PFSK-1 (cell line): Measurements from ENCODE around the gene ZNF669.

Source experiments
- FOXP2 ChIP-seq: optimal IDR thresholded peaks from 2 replicates; pipeline ENCODE3; 2011; ENCODE audit warnings: borderline replicate concordance, control low read depth, inconsistent platforms; ENCODE audit not compliant: insufficient read depth; ENCODE audit errors: extremely low read length, extremely low read depth
- POLR2AphosphoS5 ChIP-seq: IDR thresholded peaks from 2 replicates; pipeline ENCODE4 v1.6.1; 2012; ENCODE audit warnings: low read depth, mild to moderate bottlenecking, control low read depth, low read length, moderate library complexity
- SIN3A ChIP-seq: IDR thresholded peaks from 2 replicates; pipeline ENCODE4 v1.6.1; 2012; ENCODE audit warnings: mild to moderate bottlenecking, low read length, moderate library complexity, borderline replicate concordance; ENCODE audit not compliant: insufficient read depth
- TAF1 ChIP-seq: IDR thresholded peaks from 2 replicates; pipeline ENCODE4 v1.6.1; 2012; ENCODE audit warnings: low read length, control low read depth, borderline replicate concordance; ENCODE audit not compliant: insufficient read depth
- TF ChIP-seq, protein P1 (sequence below), 2 experiments: IDR thresholded peaks; 2 replicates each; pipeline versions ENCODE4 v1.6.1 to v1.8.0; 2011 to 2012; ENCODE audit warnings: low read depth in 2 of 2, low read length in 2 of 2, control low read depth in 1 of 2, inconsistent platforms in 1 of 2, mild to moderate bottlenecking in 1 of 2, moderate library complexity in 1 of 2; ENCODE audit not compliant: insufficient read depth in 1 of 2

Gene ZNF669

DNA sequence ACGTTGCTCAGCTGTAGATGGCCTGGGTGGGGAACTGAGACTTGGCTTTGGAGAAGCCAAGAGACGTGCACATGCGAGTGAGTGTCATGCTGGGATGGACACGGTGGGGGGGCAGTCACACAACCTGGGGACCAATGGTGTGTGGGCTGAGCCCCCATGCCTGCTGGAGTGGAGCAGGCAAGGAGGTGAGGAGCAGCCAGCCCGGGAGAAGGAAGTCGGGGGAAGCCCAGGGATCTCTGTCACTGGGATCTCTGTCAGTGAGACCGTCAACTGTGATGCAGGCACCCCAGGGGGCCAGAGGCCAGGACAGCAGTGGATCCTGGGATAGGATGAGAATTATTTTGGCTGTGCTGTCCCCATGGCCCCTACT is 11.0 kb upstream of the ZNF669 start:
- TF ChIP-seq, protein P1, sequence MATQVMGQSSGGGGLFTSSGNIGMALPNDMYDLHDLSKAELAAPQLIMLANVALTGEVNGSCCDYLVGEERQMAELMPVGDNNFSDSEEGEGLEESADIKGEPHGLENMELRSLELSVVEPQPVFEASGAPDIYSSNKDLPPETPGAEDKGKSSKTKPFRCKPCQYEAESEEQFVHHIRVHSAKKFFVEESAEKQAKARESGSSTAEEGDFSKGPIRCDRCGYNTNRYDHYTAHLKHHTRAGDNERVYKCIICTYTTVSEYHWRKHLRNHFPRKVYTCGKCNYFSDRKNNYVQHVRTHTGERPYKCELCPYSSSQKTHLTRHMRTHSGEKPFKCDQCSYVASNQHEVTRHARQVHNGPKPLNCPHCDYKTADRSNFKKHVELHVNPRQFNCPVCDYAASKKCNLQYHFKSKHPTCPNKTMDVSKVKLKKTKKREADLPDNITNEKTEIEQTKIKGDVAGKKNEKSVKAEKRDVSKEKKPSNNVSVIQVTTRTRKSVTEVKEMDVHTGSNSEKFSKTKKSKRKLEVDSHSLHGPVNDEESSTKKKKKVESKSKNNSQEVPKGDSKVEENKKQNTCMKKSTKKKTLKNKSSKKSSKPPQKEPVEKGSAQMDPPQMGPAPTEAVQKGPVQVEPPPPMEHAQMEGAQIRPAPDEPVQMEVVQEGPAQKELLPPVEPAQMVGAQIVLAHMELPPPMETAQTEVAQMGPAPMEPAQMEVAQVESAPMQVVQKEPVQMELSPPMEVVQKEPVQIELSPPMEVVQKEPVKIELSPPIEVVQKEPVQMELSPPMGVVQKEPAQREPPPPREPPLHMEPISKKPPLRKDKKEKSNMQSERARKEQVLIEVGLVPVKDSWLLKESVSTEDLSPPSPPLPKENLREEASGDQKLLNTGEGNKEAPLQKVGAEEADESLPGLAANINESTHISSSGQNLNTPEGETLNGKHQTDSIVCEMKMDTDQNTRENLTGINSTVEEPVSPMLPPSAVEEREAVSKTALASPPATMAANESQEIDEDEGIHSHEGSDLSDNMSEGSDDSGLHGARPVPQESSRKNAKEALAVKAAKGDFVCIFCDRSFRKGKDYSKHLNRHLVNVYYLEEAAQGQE (IDR thresholded peaks at IDR 0.05; ENCODE audit: insufficient read depth in 1 of 2, low read depth in 2 of 2, low read length in 2 of 2), result no peak
- no peak for TF ChIP-seq TAF1

- TF ChIP-seq FOXP2 (no peak), POLR2AphosphoS5 (no peak), TAF1 (no peak), SIN3A (no peak)
- TF ChIP-seq, protein P1 (IDR thresholded peaks at IDR 0.05; ENCODE audit: insufficient read depth in 1 of 2, low read depth in 2 of 2, low read length in 2 of 2), result no peak
Observed at GRCh38 chr1:247114351-247115140, 10.4 kb upstream of the ZNF669 start.

GRCh38 chr1:247113733-247114271 is 9.6 kb upstream of the ZNF669 start:
- TF ChIP-seq POLR2AphosphoS5, result no peak
- no peak for TF ChIP-seq TAF1
- TF ChIP-seq SIN3A, result no peak
- TF ChIP-seq, protein P1 (IDR thresholded peaks at IDR 0.05; ENCODE audit: insufficient read depth in 1 of 2, low read depth in 2 of 2, low read length in 2 of 2), result no peak

GRCh38 chr1:247113094-247113497 is 8.9 kb upstream of the ZNF669 start:
- no peak for TF ChIP-seq FOXP2

GRCh38 chr1:247112479-247112781 is 8.3 kb upstream of the ZNF669 start:
- TF ChIP-seq SIN3A, result no peak
- TF ChIP-seq FOXP2, result no peak
- no peak for TF ChIP-seq POLR2AphosphoS5
- TF ChIP-seq TAF1, result no peak
- TF ChIP-seq, protein P1 (IDR thresholded peaks at IDR 0.05; ENCODE audit: insufficient read depth in 1 of 2, low read depth in 2 of 2, low read length in 2 of 2), result no peak
